Adrenal gland (tissue), 5 donors: ENCODE data around the gene FOXD4.
"Not testable (repeated sequence)": the region's sequence is repeated elsewhere in the genome, so short reads cannot be mapped to it uniquely, and the experiment has no call there.

Experiments
- CTCF ChIP-seq, 6 experiments: fragments of 450-650 bp in 4 of 6; fragments of 200-600 bp in 2 of 6; sonication (generic) in 1 of 6; IDR thresholded peaks; 1 replicate in 5 of 6; 2 replicates in 1 of 6; pipeline versions ENCODE4 v1.5.1 to v1.8.0; 2016 to 2021; ENCODE audit warnings: antibody characterized with exemption in 6 of 6, mild to moderate bottlenecking in 2 of 6, moderate library complexity in 1 of 6
- POLR2A ChIP-seq, 2 donors: fragments of 450-650 bp; IDR thresholded peaks; one replicate each; pipeline ENCODE4 v1.6.1; 2017; ENCODE audit warnings: antibody characterized with exemption in 2 of 2, mild to moderate bottlenecking in 2 of 2, moderate library complexity in 1 of 2
- donor health status: DM: no; HTN: no; CAD: no.

- TF ChIP-seq POLR2A, CTCF (IDR thresholded peaks at IDR 0.05): not testable (repeated sequence)
Measured at GRCh38 chr9:112589-113467, 5.4 kb downstream of the FOXD4 start.
